Liver (tissue), 9 donors: Measurements from ENCODE around the gene OSCAR. TPM values are rescaled to one million over a fixed set of nuclear protein-coding genes. Genes with fewer than 3 reads are reported as not detected.

Experiments used
- DNase-seq: peaks from one replicate; pipeline ENCODE4 v3.0.0-alpha.2; 2017; ENCODE audit warnings: low spot score
- H3K27ac ChIP-seq, 2 donors: one replicate each; pipeline ENCODE4 v1.7.0; 2013; ENCODE audit warnings: inconsistent platforms in 2 of 2, low read length in 2 of 2, control low read depth in 1 of 2, low read depth in 1 of 2, mild to moderate bottlenecking in 1 of 2
- H3K27me3 ChIP-seq, 4 donors: one replicate each; pipeline versions ENCODE4 v1.6.1 to v1.7.0; 2013; ENCODE audit warnings: low read length in 3 of 4, inconsistent platforms in 1 of 4, mild to moderate bottlenecking in 1 of 4, moderate library complexity in 1 of 4; ENCODE audit not compliant: control insufficient read depth in 4 of 4, insufficient read depth in 4 of 4
- H3K36me3 ChIP-seq, 4 donors: one replicate each; pipeline versions ENCODE4 v1.6.1 to v1.7.0; 2013; ENCODE audit warnings: low read length in 3 of 4, mild to moderate bottlenecking in 3 of 4, low read depth in 1 of 4, moderate library complexity in 1 of 4; ENCODE audit not compliant: control insufficient read depth in 4 of 4, insufficient read depth in 3 of 4
- H3K4me1 ChIP-seq, 4 donors: one replicate each; pipeline versions ENCODE4 v1.6.1 to v1.7.0; 2013; ENCODE audit warnings: low read length in 3 of 4, mild to moderate bottlenecking in 3 of 4, moderate library complexity in 1 of 4; ENCODE audit not compliant: control insufficient read depth in 4 of 4, insufficient read depth in 4 of 4
- H3K4me3 ChIP-seq, 3 donors: one replicate each; pipeline versions ENCODE4 v1.6.1 to v1.7.0; 2013; ENCODE audit warnings: low read length in 3 of 3, control low read depth in 1 of 3, low read depth in 1 of 3, mild to moderate bottlenecking in 1 of 3
- H3K9ac ChIP-seq, 2 donors: one replicate each; pipeline ENCODE4 v1.7.0; 2013; ENCODE audit warnings: low read length in 2 of 2, mild to moderate bottlenecking in 2 of 2, moderate library complexity in 2 of 2, control low read depth in 1 of 2, low read depth in 1 of 2
- H3K9me3 ChIP-seq, 4 donors: one replicate each; pipeline versions ENCODE4 v1.6.1 to v1.7.0; 2013; ENCODE audit warnings: low read length in 3 of 4; ENCODE audit not compliant: control insufficient read depth in 4 of 4
- EGR1 ChIP-seq, 2 donors: IDR thresholded peaks; 2 replicates each; pipeline ENCODE4 v1.6.1; 2016 to 2018; ENCODE audit warnings: antibody characterized with exemption in 2 of 2, low read depth in 2 of 2
- FOXA1 ChIP-seq: IDR thresholded peaks from 2 replicates; pipeline ENCODE4 v1.6.1; 2016; ENCODE audit warnings: antibody characterized with exemption
- FOXA2 ChIP-seq: IDR thresholded peaks from 2 replicates; pipeline ENCODE4 v1.6.1; 2016; ENCODE audit warnings: antibody characterized with exemption
- GABPA ChIP-seq, 2 donors: IDR thresholded peaks in 1 of 2; conservative IDR thresholded peaks in 1 of 2; 2 replicates each; pipeline ENCODE4 v1.6.1; 2016; ENCODE audit warnings: antibody characterized with exemption in 2 of 2, mild to moderate bottlenecking in 1 of 2, moderate library complexity in 1 of 2
- HNF4A ChIP-seq, 2 donors: conservative IDR thresholded peaks; 2 replicates each; pipeline ENCODE4 v1.6.1; 2016; ENCODE audit warnings: antibody characterized with exemption in 2 of 2, mild to moderate bottlenecking in 2 of 2
- HNF4G ChIP-seq: IDR thresholded peaks from 2 replicates; pipeline ENCODE4 v1.6.1; 2016; ENCODE audit warnings: antibody characterized with exemption
- JUND ChIP-seq, 2 donors: IDR thresholded peaks; 2 replicates each; pipeline ENCODE4 v1.6.1; 2016; ENCODE audit warnings: antibody characterized with exemption in 2 of 2
- NR2F2 ChIP-seq: IDR thresholded peaks from 2 replicates; pipeline ENCODE4 v1.6.1; 2016; ENCODE audit warnings: antibody characterized with exemption
- RAD21 ChIP-seq, 2 donors: IDR thresholded peaks; 2 replicates each; pipeline ENCODE4 v1.6.1; 2016; ENCODE audit warnings: antibody characterized with exemption in 2 of 2, mild to moderate bottlenecking in 2 of 2
- SP1 ChIP-seq: IDR thresholded peaks from 2 replicates; pipeline ENCODE4 v1.6.1; 2018; ENCODE audit warnings: antibody characterized with exemption, mild to moderate bottlenecking
- TAF1 ChIP-seq: conservative IDR thresholded peaks from 2 replicates; pipeline ENCODE4 v1.6.1; 2016; ENCODE audit warnings: antibody characterized with exemption, mild to moderate bottlenecking
- YY1 ChIP-seq: IDR thresholded peaks from 2 replicates; pipeline ENCODE4 v1.6.1; 2016; ENCODE audit warnings: antibody characterized with exemption, mild to moderate bottlenecking
- WGBS: extraction: QIAGEN DNeasy Blood & Tissue Kit; methylation state at CpG from one replicate; pipeline ENCODE4 v1.1.7; 2013; 5-methylcytosine and 5-hydroxymethylcytosine counted together
- polyA plus RNA-seq, 2 donors: library from polyadenylated mRNA; stranded (reverse) in 1 of 2; unstranded in 1 of 2; fragments of 200-250 nt in 1 of 2; fragments of >200 nt in 1 of 2; fragmentation: Nextera tagmentation in 1 of 2; extraction: Ambion mirVana in 1 of 2; gene quantifications; one replicate each; pipeline versions ENCODE4 v1.2.1 to v1.2.3, GENCODE V29; 2013 to 2015
- total RNA-seq, 2 donors: library from RNA; depleted of rRNA; stranded (reverse); fragments of >200 nt; gene quantifications; one replicate each; pipeline ENCODE4 v1.2.3, GENCODE V29; 2014
- TF ChIP-seq, protein P1 (sequence below): IDR thresholded peaks from 2 replicates; pipeline ENCODE4 v1.6.1; 2016; ENCODE audit warnings: antibody characterized with exemption
- TF ChIP-seq, protein P2 (sequence below): IDR thresholded peaks from 2 replicates; pipeline ENCODE4 v1.6.1; 2016; ENCODE audit warnings: antibody characterized with exemption
- TF ChIP-seq, protein P3 (sequence below): IDR thresholded peaks from 2 replicates; pipeline ENCODE4 v1.6.1; 2016; ENCODE audit warnings: antibody characterized with exemption, mild to moderate bottlenecking
- TF ChIP-seq, protein P4 (sequence below): fragments of 150-350 bp; IDR thresholded peaks from 2 replicates; pipeline ENCODE4 v1.5.1; 2017; ENCODE audit warnings: improper control_type of control experiment, low read depth, low read length; ENCODE audit not compliant: missing input control
- donor health status: healthy.
- donor health status: healthy.
- donor health status: healthy.
- donor health status: healthy.
- donor health status: healthy.

Gene OSCAR
- total and polyA plus RNA-seq, 4 donors = 0.60 to 2.0 (median 0.83) TPM

DNA sequence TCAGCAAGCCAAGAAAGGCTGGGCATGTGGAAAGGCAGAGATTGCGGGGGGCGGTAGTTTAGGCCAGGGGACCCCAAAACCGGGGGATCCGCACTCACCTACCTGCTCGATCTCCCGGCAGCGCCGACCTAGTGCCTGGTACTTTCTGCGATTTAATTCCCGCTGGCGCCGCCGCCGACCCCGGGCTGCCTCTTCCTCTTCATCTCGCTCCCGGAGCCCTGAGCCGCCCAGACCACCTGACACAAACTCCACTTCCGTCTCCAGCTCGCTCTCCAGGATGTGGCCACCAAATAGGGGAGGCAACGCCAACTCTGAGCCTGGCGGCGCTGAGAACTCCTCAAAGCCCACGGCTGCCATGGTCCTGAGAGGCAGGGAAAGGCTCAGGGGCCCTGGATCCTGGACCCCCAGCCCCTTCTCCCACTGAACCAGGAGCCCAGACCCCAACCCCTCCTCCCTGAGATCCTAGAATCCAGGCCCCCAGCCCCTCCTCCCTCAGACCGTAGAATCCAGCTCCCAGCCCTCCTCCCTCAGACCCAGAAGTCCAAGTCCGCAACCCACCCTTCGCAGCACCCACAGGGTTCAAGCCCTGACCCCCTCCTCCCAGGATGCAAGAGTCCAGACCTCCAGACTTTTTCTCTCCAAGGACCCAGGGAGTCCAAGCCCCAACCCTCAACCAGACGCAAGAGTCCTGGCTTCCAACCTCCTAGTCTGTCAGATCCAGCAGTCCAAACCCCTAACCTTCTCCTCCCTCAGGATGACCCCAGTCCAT, 13.9 kb upstream of the OSCAR start:
- Histone ChIP-seq H3K36me3 (peaks cover 3 to 27% (median 12%) of the 10 kb centered on the region in 4 donors), H3K27ac (peak overlapping the region; percentile 4 to 90), H3K27me3 (no peaks in the 10 kb centered on the region), H3K9me3 (no peaks in the 10 kb centered on the region), H3K4me1 (peaks cover 3 to 20% (median 17%) of the 10 kb centered on the region in 4 donors), H3K4me3 (peak overlapping the region; percentile 62 to 98 (median 94)), H3K9ac (peak overlapping the region; percentile 68 to 69)
- no peak for TF ChIP-seq NR2F2
- TF ChIP-seq TAF1 = no peak
- TF ChIP-seq, protein P1, sequence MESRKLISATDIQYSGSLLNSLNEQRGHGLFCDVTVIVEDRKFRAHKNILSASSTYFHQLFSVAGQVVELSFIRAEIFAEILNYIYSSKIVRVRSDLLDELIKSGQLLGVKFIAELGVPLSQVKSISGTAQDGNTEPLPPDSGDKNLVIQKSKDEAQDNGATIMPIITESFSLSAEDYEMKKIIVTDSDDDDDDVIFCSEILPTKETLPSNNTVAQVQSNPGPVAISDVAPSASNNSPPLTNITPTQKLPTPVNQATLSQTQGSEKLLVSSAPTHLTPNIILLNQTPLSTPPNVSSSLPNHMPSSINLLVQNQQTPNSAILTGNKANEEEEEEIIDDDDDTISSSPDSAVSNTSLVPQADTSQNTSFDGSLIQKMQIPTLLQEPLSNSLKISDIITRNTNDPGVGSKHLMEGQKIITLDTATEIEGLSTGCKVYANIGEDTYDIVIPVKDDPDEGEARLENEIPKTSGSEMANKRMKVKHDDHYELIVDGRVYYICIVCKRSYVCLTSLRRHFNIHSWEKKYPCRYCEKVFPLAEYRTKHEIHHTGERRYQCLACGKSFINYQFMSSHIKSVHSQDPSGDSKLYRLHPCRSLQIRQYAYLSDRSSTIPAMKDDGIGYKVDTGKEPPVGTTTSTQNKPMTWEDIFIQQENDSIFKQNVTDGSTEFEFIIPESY = no peak
- TF ChIP-seq RAD21 (IDR thresholded peaks at IDR 0.05) = no peak
- TF ChIP-seq FOXA1 = no peak
- no peak for TF ChIP-seq GABPA (IDR thresholded peaks at IDR 0.05 in 1 of 2, conservative IDR thresholded peaks at IDR 0.05 in 1 of 2)
- no peak for TF ChIP-seq FOXA2
- TF ChIP-seq HNF4A (conservative IDR thresholded peaks at IDR 0.05) = no peak
- TF ChIP-seq SP1 = no peak
- no peak for TF ChIP-seq JUND (IDR thresholded peaks at IDR 0.05)
- 22% methylated on average over 28 of the region's 28 CpGs for WGBS
- DNase-seq = no peak

DNA sequence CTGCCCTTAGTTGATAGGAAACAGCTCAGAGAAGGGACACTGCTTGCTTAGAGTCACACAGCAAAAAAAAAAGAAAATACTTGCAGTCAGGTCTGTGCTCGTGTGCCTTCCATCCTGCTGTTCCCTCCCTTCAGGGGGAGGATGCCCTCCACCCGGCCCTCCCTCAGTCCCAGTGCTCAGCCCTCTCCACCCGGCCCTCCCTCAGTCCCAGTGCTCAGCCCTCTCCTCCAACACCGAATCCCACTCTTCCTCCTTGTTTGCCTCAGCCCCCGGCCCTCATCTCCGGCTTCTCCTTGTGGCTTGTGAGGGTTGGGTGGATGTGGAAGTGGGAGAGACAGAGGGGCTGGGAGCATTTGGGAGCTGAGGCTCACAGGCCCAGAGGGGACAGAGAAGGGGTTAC, 9.0 kb upstream of the OSCAR start:
- WGBS = 86% methylated on average over 6 of the region's 6 CpGs
- H3K9ac ChIP-seq = no peak overlapping the region
- peaks cover 3 to 12% (median 8%) of the 10 kb centered on the region in 4 donors for H3K4me1 ChIP-seq
- TF ChIP-seq FOXA1 (no peak), EGR1 (IDR thresholded peaks at IDR 0.05; ENCODE audit: low read depth in 2 of 2) (no peak), HNF4A (conservative IDR thresholded peaks at IDR 0.05) (no peak), JUND (IDR thresholded peaks at IDR 0.05) (no peak), NR2F2 (no peak), GABPA (IDR thresholded peaks at IDR 0.05 in 1 of 2, conservative IDR thresholded peaks at IDR 0.05 in 1 of 2) (no peak), SP1 (no peak)
- TF ChIP-seq, protein P2, sequence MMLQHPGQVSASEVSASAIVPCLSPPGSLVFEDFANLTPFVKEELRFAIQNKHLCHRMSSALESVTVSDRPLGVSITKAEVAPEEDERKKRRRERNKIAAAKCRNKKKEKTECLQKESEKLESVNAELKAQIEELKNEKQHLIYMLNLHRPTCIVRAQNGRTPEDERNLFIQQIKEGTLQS = no peak
- no peaks in the 10 kb centered on the region for H3K9me3 ChIP-seq
- no peaks in the 10 kb centered on the region for H3K27me3 ChIP-seq
- H3K27ac ChIP-seq = no peak overlapping the region
- no peak for DNase-seq
- H3K4me3 ChIP-seq = no peak overlapping the region
- H3K36me3 ChIP-seq = peaks cover 14 to 49% (median 18%) of the 10 kb centered on the region in 4 donors

DNA sequence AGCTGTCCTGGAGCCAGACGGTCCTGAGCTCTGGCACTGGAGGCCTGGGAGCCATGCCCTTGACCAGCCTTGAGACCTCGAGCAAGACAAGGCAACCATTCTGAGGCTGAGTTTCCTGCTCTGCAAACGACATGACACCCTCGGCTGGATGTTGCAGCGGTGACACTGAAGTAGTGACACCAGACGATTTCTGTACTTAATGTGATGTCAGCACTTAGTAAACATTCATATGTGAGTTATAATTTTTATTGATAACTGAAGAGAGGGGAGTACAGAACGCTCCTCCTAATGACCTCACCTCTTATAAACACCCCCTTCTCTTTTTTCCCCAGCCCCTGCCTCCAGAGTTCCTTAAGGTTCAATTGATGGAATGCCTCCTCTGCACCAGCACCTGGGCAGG, 7.9 kb upstream of the OSCAR start:
- peaks cover 14 to 49% (median 18%) of the 10 kb centered on the region in 4 donors for H3K36me3 ChIP-seq
- no peaks in the 10 kb centered on the region for H3K9me3 ChIP-seq
- no peak overlapping the region for H3K4me3 ChIP-seq
- 90% methylated on average over 7 of the region's 7 CpGs for WGBS
- DNase-seq = no peak
- H3K27me3 ChIP-seq = no peaks in the 10 kb centered on the region
- H3K9ac ChIP-seq = no peak overlapping the region
- no peak overlapping the region for H3K27ac ChIP-seq
- H3K4me1 ChIP-seq = peaks cover 0 to 13% (median under 1%) of the 10 kb centered on the region in 4 donors
- TF ChIP-seq, protein P1 = no peak
- TF ChIP-seq, protein P3, sequence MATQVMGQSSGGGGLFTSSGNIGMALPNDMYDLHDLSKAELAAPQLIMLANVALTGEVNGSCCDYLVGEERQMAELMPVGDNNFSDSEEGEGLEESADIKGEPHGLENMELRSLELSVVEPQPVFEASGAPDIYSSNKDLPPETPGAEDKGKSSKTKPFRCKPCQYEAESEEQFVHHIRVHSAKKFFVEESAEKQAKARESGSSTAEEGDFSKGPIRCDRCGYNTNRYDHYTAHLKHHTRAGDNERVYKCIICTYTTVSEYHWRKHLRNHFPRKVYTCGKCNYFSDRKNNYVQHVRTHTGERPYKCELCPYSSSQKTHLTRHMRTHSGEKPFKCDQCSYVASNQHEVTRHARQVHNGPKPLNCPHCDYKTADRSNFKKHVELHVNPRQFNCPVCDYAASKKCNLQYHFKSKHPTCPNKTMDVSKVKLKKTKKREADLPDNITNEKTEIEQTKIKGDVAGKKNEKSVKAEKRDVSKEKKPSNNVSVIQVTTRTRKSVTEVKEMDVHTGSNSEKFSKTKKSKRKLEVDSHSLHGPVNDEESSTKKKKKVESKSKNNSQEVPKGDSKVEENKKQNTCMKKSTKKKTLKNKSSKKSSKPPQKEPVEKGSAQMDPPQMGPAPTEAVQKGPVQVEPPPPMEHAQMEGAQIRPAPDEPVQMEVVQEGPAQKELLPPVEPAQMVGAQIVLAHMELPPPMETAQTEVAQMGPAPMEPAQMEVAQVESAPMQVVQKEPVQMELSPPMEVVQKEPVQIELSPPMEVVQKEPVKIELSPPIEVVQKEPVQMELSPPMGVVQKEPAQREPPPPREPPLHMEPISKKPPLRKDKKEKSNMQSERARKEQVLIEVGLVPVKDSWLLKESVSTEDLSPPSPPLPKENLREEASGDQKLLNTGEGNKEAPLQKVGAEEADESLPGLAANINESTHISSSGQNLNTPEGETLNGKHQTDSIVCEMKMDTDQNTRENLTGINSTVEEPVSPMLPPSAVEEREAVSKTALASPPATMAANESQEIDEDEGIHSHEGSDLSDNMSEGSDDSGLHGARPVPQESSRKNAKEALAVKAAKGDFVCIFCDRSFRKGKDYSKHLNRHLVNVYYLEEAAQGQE = no peak
- TF ChIP-seq SP1 = no peak
- no peak for TF ChIP-seq RAD21 (IDR thresholded peaks at IDR 0.05)
- TF ChIP-seq HNF4G = no peak
- TF ChIP-seq NR2F2 = no peak
- no peak for TF ChIP-seq GABPA (IDR thresholded peaks at IDR 0.05 in 1 of 2, conservative IDR thresholded peaks at IDR 0.05 in 1 of 2)
- TF ChIP-seq YY1 = no peak
- TF ChIP-seq FOXA2 = no peak
- TF ChIP-seq, protein P4, sequence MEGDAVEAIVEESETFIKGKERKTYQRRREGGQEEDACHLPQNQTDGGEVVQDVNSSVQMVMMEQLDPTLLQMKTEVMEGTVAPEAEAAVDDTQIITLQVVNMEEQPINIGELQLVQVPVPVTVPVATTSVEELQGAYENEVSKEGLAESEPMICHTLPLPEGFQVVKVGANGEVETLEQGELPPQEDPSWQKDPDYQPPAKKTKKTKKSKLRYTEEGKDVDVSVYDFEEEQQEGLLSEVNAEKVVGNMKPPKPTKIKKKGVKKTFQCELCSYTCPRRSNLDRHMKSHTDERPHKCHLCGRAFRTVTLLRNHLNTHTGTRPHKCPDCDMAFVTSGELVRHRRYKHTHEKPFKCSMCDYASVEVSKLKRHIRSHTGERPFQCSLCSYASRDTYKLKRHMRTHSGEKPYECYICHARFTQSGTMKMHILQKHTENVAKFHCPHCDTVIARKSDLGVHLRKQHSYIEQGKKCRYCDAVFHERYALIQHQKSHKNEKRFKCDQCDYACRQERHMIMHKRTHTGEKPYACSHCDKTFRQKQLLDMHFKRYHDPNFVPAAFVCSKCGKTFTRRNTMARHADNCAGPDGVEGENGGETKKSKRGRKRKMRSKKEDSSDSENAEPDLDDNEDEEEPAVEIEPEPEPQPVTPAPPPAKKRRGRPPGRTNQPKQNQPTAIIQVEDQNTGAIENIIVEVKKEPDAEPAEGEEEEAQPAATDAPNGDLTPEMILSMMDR = no peak
- TF ChIP-seq EGR1 (IDR thresholded peaks at IDR 0.05; ENCODE audit: low read depth in 2 of 2) = no peak
